Astrocyte of the hippocampus (primary cell): Measurements from ENCODE around the gene NPFFR2.
"Not testable (repeated sequence)": the region's sequence is repeated elsewhere in the genome, so short reads cannot be mapped to it uniquely, and the experiment has no call there.

Source experiments
- DNase-seq: peaks from one replicate; pipeline ENCODE4 v3.0.0; 2011; ENCODE audit warnings: low read depth, low spot score

NPFFR2 gene

DNA sequence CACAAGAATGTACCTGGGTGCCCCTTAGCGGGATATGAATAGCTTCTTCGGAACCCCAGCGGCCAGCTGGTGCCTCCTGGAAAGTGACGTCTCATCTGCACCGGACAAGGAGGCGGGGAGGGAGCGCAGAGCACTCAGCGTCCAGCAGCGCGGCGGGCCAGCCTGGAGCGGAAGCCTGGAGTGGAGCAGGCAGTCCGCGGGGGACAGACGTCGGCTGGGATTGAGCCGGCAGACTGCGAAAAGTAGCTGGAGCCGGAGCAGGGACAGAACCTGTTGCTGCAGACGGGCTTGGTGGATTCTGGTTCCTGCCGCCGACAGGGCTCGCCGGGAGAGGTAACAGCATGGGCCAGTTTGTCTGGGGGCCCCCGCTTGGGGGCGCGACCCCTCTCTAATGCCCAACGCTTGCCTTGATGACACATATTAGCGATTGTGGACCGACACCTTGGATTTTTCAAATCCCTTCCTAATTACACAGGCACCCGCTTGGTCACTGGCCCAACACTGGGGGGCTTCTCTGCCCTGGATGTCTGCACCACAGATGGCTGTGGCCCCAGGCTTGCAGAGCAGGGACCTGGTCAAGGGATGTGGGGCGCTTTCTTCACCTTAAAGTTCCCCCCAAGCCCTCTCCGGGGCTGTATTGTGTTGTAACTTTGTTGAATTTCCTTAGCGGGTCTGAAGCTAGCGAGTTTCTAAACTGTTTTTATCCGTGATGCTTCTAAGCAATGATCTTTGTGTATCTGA lies at the start of gene NPFFR2:
TSS of gene NPFFR2 (plus strand) at position 133 of the 741 bp plus-strand sequence. CDS start 96,592 bp downstream, outside the sequence.
- peak; percentile 80 for DNase-seq

DNA sequence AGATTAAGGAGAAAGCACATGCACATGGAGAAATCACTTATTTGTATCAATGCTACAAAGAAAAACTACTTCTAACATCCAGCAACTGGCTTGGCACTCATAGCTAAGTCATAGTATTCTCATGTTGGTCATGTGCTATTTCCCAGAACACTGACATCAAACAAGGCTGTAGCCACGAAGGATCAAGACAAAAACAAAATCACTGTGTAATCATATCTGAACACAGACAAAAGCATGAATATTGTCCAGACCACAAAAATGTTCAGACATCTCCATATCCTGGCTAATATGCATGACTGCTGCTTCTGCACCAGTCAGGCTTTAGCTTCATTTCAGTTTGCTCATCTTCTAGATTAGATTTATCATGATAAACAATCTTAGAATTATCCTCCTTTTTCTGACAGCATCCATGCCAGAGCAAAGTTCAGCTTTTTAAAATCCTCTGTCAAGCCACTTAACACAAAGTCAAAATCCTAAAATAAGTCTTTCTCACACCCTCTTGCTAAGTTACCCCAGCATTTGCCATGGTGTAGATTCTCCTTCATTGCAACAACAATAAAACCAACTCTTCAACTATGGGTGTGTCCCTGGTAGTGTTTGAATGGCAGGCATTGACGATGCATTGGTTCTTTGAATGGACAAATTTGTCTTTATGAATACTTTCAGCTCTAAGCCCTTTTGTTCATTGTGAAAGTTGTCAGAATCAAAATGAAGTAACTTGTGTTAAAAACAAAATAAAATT lies 39.1 kb upstream of the NPFFR2 start:
- DNase-seq, result peak; percentile 50

DNA sequence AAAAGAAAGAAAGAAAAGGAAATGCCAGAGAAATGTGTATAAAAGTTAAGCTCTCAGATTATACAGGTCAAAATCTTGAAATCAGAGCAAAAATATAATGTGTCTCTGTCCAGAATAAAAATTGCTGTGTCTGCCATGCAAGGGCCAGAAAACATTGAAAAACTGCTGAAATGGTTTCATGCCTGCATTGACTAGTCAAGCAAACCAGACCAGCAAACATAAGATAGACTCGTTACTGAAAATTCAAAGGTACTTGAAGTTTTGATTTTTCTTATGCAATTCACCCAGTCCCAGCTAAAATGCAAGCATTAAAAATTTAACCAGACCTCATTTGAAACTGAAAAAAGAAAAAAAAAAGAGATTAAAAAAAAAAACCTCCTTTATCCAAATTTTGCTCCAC lies 37.2 kb upstream of the NPFFR2 start:
- no peak for DNase-seq

DNA sequence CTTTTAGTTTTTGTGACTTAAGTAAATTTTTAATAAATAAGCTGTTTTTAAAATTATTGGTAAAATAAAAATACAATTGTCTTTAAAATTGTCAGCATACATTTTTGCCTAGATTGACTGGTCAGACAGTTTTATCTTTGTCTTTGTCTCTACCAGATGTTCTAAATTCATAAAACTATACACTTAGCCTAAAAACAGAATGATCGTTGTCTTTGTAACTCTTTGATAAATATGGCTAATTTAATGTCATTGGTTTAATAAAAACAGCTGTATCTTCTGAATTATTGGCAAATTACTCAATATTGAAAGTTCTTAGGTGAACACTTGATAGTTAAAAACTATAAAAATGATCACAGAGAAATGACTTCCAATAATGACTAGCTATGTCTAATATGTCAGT lies 36.5 kb upstream of the NPFFR2 start:
- no peak for DNase-seq

DNA sequence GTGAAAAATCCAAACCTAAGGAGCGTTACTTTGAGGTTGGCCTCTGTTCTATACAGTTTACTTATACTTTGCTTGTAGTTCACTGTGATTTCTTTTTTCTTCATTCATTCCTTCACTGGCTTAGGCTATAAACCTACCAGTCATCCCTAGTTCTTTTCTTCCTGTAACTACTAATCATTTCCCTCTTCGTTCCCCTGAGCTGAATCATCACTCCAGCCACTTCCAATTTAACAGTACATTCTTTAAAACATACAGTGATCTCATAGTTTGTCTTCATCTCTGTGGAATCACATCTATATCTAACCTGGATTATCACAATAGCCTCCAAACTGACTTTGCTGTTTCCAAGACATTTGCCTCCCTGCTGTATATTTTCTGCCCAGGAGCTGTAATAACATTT lies 25.2 kb upstream of the NPFFR2 start:
- peak; percentile 82 for DNase-seq

DNA sequence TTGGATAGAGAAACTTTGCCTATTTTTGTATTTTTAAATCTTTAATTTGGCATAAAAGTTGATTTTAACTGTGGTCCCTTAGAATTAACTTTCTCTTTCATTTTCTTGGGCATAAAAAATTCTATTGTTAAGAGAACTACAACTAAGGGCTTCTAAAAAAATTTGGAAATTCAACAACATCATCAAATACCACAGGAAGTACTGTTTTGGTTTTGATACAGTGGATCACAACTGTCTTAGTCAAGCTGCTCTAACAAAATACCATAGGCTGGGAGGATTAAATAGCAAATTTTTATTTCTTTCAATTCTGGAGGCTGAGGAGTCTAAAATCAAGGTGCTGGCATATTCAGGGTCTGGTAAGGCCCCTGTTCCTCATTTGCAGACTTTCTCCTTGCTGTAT lies 19.9 kb upstream of the NPFFR2 start:
- DNase-seq, result no peak

DNA sequence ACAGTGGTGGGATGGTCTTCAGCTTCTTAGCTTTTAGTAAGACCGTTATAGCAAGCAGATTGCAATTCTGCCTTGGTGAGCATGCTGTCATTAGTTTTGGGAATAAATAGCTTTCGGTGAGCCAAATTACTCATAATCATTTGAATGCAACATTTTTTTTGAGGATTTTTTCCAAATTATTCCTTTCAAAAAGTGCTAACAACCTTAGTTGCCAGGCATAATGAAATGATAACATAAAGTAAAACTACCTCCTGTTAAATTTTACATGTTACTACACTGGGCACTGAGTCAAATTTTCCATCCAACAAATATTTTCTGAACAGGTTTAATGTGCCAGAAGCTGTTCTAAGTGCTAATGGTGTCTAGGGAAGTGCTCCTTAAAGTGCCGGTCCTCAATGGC lies 15.8 kb upstream of the NPFFR2 start:
- peak; percentile 5 for DNase-seq

DNA sequence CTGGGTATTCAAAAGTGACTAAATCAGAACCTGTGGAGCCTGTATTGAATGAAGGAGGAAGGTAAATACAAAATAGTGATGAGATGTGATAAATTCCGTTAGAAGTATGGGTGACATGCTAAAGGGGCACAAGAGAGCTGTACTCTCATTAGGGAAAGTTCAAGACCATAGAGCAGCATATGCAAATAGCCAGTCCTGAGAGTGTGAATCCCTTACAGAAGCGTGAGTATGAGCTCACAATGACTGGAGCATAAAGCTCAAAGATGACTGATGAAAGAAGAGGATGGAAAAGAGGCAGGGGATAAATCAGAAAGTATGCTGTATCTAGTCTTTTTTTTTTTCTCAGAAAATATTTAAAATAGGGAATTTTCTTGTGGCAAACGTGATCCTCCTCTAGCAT lies 12.1 kb upstream of the NPFFR2 start:
- no peak for DNase-seq

DNA sequence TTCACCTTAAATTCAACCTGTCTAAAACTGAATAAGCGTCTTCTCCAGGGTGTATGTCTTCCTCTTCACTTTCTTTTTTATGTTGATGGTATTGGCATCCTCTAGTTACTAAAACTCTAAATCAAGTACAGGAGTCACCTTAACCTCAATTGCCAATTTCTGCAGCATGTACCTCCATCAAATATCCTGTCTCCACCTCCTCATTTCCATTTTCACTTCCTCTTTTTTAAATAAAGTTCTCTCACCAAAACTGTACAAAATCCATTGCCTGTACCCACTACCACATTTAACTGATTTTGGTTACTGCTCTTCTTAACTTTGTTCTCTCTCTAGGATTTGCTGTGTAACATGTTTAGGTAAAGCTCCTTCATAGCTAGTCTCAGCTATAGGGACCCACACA lies 9.2 kb upstream of the NPFFR2 start:
- no peak for DNase-seq

DNA sequence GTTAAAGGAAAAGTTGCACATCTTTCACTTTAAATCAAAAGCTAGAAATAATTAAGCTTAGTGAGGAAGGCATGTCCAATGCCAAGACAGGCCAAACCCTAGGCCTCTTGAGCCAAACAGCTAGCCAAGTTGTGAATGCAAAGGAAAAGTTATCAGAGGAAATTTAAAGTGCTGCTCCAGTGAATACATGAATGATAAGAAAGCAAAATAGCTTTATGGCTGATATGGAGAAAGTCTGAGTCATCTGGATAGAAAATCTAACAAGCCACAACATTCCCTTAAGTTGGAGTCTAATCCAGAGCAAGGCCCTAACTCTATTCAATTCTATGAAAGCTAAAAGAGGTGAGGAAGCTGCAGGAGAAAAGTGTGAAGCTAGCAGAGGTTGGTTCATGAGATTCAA lies 23.8 kb downstream of the NPFFR2 start:
- DNase-seq, result peak; percentile 20

DNA sequence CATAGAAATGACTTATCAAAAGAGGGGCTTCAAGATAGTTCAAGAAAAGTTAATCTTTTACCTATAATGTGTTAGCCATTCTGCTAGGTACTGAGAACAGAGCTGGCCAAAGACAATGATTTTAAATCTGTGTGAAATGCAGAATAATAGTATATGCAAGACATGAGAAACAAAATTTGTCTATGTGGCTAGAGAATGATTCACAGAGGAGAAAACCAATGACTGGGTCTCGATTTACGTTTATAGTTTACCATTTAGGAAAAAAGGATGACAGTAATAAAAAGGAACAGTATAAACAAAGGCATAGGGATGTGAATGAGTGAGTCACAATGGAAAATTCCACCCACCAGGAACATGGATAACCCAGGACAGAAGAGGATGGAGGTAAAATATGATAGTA lies 31.9 kb downstream of the NPFFR2 start:
- DNase-seq, result no peak

DNA sequence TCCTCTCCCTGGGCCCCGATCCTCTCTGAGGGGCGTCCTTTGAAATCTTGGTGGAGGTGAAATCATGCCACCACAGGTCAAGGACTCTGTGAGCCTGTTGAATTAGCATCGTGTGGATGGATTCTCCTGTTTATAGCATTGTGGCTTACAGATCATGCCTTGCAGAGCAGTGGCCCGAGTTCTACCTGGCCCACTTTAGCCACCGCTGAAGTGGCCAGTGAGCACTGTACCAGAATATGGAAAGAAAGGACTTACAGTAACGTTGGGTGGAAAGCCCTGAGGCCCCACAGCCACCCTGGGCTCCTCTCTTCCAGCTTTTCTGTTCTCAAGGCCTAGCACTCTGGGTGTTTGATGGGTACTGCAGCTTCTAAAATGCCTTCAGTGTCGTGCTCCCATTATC lies 35.3 kb downstream of the NPFFR2 start:
- no peak for DNase-seq

DNA sequence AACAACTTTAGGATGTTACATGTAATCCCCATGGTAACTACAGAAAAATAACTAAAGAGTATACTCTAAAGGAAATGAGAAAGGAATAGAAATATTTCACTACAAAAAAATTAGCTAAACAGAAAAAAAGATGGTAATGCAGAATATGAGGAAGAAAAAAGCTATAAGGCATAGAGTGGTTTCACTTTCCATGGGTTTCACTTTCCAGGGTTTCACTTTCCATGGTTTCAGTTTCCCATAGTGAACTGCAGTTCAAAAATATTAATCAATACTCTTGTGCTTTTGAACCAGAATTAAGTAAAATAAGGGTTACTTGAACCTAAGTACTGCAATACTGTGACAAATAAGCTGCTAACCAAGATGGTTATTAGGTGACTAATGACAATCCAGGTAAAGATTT lies 42.0 kb downstream of the NPFFR2 start:
- DNase-seq, result no peak

DNA sequence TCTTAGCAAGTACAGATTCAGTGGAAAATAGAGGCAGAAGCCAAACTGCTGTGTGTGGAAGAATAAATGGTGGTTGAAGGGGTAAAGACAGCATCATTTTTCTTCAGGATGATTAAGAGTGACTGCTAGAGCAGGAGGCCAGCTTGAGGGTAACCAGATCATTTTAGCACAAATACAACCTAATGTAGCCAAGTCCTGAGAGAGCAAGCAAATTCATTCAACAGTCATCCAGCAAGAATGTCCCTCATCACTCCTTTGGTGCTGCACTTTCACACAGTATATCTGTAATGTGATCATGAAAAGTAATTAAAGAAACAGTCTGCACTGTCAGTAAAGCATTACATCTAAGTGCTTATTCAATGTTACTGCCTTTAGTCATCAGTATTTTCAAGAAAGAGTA lies 44.8 kb downstream of the NPFFR2 start:
- peak; percentile 86 for DNase-seq

DNA sequence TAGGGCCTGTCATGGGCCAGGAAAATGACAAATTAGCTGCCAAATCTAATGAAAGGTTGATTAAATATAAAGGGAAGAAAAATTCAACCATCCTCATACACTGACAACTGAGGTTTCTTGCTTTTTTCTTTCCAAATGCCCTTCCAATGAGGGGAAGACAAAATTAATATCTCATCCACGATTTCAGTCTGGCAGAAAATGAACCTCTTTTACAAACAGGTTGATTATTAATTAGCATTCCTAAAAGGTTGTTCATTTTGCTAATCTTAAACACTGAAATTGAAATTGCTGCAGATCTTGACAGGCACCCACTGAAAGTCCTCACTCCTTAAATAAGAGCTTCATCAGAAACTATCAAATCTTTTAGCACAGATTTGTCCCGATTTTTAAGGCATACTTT lies 45.5 kb downstream of the NPFFR2 start:
- DNase-seq, result no peak

DNA sequence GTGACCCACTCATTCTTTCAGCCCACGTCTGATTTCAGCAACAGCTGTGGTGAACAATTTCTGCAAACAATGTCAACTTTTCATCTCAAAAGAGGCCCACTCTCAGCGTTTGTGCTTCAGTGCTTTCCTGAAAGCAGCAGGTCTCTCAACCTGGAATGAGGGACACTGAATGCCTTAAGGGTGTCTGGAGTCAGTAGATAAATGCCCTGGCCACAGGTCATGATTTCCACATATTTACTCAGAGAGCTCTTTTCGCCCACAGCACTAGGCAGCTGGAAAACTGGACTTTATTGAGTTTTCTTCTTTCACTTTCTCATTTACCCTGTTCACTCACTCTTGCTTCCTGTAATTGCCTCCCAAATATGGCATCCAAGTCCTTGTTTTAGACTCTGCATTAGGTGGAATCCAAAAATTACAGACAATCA lies 52.8 kb downstream of the NPFFR2 start:
- DNase-seq, result no peak

DNA sequence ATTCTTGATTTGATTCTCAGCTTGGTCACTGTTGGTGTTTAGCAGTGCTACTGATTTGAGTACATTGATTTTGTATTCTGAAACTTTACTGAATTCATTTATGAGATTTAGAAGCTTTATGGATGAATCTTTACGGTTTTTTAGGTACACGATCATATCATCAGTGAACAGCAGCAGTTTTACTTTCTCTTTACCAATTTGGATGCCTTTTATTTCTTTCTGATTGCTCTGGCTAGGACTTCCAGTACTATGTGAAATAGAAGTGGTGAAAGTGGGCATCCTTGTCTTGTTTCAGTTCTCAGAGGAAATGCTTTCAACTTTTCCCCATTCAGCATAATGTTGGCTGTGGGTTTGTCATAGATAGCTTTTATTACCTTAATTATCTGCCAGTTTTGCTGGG lies 58.8 kb downstream of the NPFFR2 start:
- DNase-seq, result not testable (repeated sequence)

DNA sequence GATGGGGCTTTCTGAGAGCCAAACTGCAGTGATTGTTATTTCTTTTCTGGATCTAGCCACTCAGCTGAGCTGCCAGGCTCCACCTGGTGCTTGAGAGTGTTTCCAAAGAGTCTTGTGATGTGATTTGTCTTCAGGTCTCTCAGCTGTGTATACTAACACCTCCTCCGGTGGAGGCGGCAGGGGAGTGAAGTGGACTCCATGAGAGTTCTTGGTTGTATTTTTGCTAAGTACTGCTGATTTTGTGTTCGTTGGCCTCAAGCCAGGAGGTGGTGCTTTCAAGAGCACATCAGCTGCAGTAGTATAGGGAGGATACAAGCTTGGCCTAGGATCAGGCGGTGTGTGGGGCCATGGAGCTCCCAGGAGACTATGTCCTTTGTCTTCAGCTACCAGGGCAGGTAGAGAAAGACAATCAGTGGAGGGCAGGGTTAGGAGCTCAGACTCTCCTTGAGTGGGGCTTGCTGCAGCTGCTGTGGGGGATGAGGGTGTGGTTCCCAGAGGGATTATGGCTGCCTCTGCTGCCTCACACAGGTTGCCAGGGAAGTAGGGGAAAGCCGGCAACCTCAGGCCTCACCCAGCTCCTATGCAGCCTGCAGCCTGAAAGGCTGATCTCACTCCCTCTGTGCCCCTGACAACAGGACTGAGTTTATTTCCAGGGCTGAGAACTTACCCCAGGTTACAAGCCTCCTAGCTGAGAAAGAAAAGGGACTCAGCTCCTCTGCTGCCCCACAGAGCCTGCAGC lies 62.4 kb downstream of the NPFFR2 start:
- no peak for DNase-seq

DNA sequence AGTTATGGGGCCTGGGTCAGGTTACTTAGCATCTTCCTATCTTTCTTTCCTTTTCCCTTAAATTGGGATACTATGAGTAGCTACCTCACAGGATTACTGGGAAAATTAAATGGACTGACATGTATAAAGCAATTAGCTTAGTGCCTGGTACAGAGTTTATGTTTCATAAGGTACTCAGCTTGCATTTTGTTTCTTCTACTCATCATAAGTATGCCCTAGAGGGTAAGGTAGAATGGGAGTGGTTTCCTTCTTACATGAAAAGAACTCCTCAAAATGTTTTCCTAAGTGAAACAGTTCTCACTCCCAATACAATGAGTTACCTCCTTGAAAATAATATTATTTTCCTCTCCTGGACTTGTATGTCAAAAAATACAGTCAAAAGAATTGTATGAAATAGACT lies 75.7 kb downstream of the NPFFR2 start:
- no peak for DNase-seq

DNA sequence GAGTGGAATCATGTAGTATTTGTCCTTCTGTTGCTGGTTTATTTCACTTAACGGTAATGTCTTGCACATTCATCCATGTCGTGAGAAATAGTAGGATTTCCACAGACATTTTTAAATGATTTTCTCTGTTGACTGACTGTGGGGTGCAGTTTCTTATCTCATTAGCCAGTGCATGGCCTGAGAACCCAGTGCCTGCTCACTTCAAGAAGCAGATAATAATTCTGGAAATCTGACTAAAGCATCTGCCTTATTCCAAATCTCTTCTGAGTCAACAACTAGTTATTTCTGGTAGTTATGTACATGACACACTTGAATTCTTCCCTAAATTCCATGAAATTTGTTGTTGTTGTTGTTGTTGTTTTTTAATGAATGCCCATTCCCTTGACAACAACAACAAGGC lies 77.6 kb downstream of the NPFFR2 start:
- DNase-seq, result no peak

DNA sequence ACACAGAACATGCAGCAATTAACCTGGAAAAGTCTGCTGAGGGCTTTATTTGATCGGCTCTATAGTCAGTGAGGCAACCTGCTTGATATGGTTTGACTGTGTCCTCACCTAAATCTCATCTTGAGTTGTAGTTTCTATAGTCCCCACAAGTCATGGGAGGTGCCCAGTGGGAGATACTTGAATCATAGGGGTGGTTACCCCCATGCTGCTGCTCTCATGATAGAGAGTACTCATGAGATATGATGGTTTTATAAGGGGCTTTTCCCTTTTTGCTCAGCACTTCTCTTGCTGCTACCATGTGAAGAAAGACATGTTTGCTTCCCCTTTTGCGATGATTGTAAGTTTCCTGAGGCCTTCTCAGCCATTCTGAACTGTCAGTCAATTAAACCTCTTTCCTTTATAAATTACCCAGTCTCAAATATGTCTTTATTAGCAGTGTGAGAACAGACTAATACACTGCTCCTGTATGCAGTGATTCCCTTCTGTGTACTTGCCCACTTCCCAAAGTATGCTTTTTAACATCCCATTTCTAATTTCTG lies 78.2 kb downstream of the NPFFR2 start:
- no peak for DNase-seq

DNA sequence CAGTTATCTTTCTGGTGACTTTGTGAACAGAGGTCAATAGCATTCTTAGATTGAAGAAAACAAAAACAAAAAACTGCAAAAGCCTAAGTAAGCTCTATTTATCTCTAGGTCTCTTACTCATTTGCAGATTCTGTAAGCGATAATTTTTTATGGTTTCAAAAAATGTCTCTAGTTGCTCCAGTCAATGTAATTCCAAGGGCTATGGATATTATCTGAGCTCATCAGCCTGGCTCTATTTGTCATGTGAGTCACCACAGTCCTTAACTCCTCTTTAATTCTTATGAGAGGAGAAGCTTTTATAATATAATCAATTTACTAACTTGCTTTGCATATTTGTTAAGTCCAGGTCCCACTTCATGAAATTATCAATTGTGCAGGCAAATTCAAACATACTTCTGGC lies 79.1 kb downstream of the NPFFR2 start:
- DNase-seq, result no peak
